ENCODE results near the gene ZC3H12D.

Gene ZC3H12D

GRCh38 chr6:149513915-149514314 lies 29.1 kb upstream of the ZC3H12D start:
- no peak overlapping the region for H3K4me2 ChIP-seq (ENCODE audit: low read depth, low read length)
- no peak overlapping the region for H3K9ac ChIP-seq (ENCODE audit: low read length)
- H3K27ac ChIP-seq (ENCODE audit: low read length) = no peak overlapping the region
- no peak for TF ChIP-seq EZH2 (optimal IDR thresholded peaks at IDR 0.05; ENCODE audit: low read depth, low read length)
- TF ChIP-seq EZH2phosphoT487 (IDR thresholded peaks at IDR 0.05; ENCODE audit: low read length) = no peak
- TF ChIP-seq CTCF (IDR thresholded peaks at IDR 0.05; ENCODE audit: low read length) = no peak
- no peaks in the 10 kb centered on the region for H3K36me3 ChIP-seq (replicated peaks; ENCODE audit: insufficient read depth, low read length)
- H3K4me3 ChIP-seq (ENCODE audit: low read length) = no peak overlapping the region
- H3K27me3 ChIP-seq (replicated peaks; ENCODE audit: insufficient read depth, low read length) = no peaks in the 10 kb centered on the region
- no peaks in the 10 kb centered on the region for H3K9me3 ChIP-seq (replicated peaks; ENCODE audit: insufficient read depth, low read length)
- no peaks in the 10 kb centered on the region for H4K20me1 ChIP-seq (ENCODE audit: insufficient read depth, low read length)
- no peak for DNase-seq
- no peaks in the 10 kb centered on the region for H3K79me2 ChIP-seq (ENCODE audit: low read length)
- no peaks in the 10 kb centered on the region for H3K9me2 ChIP-seq (replicated peaks; ENCODE audit: insufficient read depth, low read length)
- no peak overlapping the region for H2AFZ ChIP-seq (ENCODE audit: low read length)
- H3K4me1 ChIP-seq (ENCODE audit: low read length) = no peaks in the 10 kb centered on the region
- no peaks in the 10 kb centered on the region for H3F3A ChIP-seq (ENCODE audit: insufficient read depth, low read length)

GRCh38 chr6:149510793-149511512 lies 26.1 kb upstream of the ZC3H12D start:
- Histone ChIP-seq H3K79me2 (ENCODE audit: low read length) (no peaks in the 10 kb centered on the region), H3K9me3 (replicated peaks; ENCODE audit: insufficient read depth, low read length) (no peaks in the 10 kb centered on the region), H2AFZ (ENCODE audit: low read length) (no peak overlapping the region), H3F3A (ENCODE audit: insufficient read depth, low read length) (no peaks in the 10 kb centered on the region), H4K20me1 (ENCODE audit: insufficient read depth, low read length) (no peaks in the 10 kb centered on the region), H3K4me3 (ENCODE audit: low read length) (no peak overlapping the region), H3K9me2 (replicated peaks; ENCODE audit: insufficient read depth, low read length) (no peaks in the 10 kb centered on the region), H3K9ac (ENCODE audit: low read length) (no peak overlapping the region), H3K27ac (ENCODE audit: low read length) (no peak overlapping the region), H3K4me2 (ENCODE audit: low read depth, low read length) (no peak overlapping the region), H3K4me1 (ENCODE audit: low read length) (no peaks in the 10 kb centered on the region), H3K36me3 (replicated peaks; ENCODE audit: insufficient read depth, low read length) (no peaks in the 10 kb centered on the region), H3K27me3 (replicated peaks; ENCODE audit: insufficient read depth, low read length) (no peaks in the 10 kb centered on the region)
- TF ChIP-seq CTCF (IDR thresholded peaks at IDR 0.05; ENCODE audit: low read length) (no peak), EZH2 (optimal IDR thresholded peaks at IDR 0.05; ENCODE audit: low read depth, low read length) (no peak), EZH2phosphoT487 (IDR thresholded peaks at IDR 0.05; ENCODE audit: low read length) (no peak)
- DNase-seq = no peak

- no peak overlapping the region for H3K4me2 ChIP-seq (ENCODE audit: low read depth, low read length)
- no peaks in the 10 kb centered on the region for H4K20me1 ChIP-seq (ENCODE audit: insufficient read depth, low read length)
- H3K4me1 ChIP-seq (ENCODE audit: low read length) = no peaks in the 10 kb centered on the region
- H3K9ac ChIP-seq (ENCODE audit: low read length) = no peak overlapping the region
- no peaks in the 10 kb centered on the region for H3F3A ChIP-seq (ENCODE audit: insufficient read depth, low read length)
- no peaks in the 10 kb centered on the region for H3K9me3 ChIP-seq (replicated peaks; ENCODE audit: insufficient read depth, low read length)
- no peak overlapping the region for H3K4me3 ChIP-seq (ENCODE audit: low read length)
- no peaks in the 10 kb centered on the region for H3K9me2 ChIP-seq (replicated peaks; ENCODE audit: insufficient read depth, low read length)
- no peaks in the 10 kb centered on the region for H3K79me2 ChIP-seq (ENCODE audit: low read length)
- no peak for DNase-seq
- no peak overlapping the region for H3K27ac ChIP-seq (ENCODE audit: low read length)
- H2AFZ ChIP-seq (ENCODE audit: low read length) = no peak overlapping the region
- TF ChIP-seq EZH2 (optimal IDR thresholded peaks at IDR 0.05; ENCODE audit: low read depth, low read length) = no peak
- no peak for TF ChIP-seq EZH2phosphoT487 (IDR thresholded peaks at IDR 0.05; ENCODE audit: low read length)
- no peak for TF ChIP-seq CTCF (IDR thresholded peaks at IDR 0.05; ENCODE audit: low read length)
- no peaks in the 10 kb centered on the region for H3K27me3 ChIP-seq (replicated peaks; ENCODE audit: insufficient read depth, low read length)
- H3K36me3 ChIP-seq (replicated peaks; ENCODE audit: insufficient read depth, low read length) = no peaks in the 10 kb centered on the region
Measured at GRCh38 chr6:149508485-149508884, 23.7 kb upstream of the ZC3H12D start.

Data from MM.1S (cell line).